ENCODE results near the gene APOF.
A peak's percentile ranks its signal among the peaks of the same experiment; 100 is the strongest.
"Not testable (repeated sequence)": the region's sequence is repeated elsewhere in the genome, so short reads cannot be mapped to it uniquely, and the experiment has no call there.

Gene APOF

GRCh38 chr12:56361487-56362129 lies 1.0 kb downstream of the APOF start:
- TF ChIP-seq CTCF (IDR thresholded peaks at IDR 0.05; ENCODE audit: borderline replicate concordance, insufficient read depth, low read depth, low read length): no peak
- no peak overlapping the region for H3K4me3 ChIP-seq (ENCODE audit: low read depth, low read length)

GRCh38 chr12:56359851-56360767 lies 2.5 kb downstream of the APOF start, which contains the start of gene STAT2:
STAT2 (minus strand) TSS chr12:56360107; CDS start chr12:56356571, 3,536 bp downstream.
- peak within 1 kb of the TSS; percentile 88 for H3K4me3 ChIP-seq (ENCODE audit: low read depth, low read length)
- no peak for TF ChIP-seq CTCF (IDR thresholded peaks at IDR 0.05; ENCODE audit: borderline replicate concordance, insufficient read depth, low read depth, low read length)

GRCh38 chr12:56358836-56359532 lies 3.7 kb downstream of the APOF start:
- no peak for TF ChIP-seq CTCF (IDR thresholded peaks at IDR 0.05; ENCODE audit: borderline replicate concordance, insufficient read depth, low read depth, low read length)
- peak overlapping the region; percentile 88 for H3K4me3 ChIP-seq (ENCODE audit: low read depth, low read length)

GRCh38 chr12:56351325-56351724 lies 11.3 kb downstream of the APOF start:
- H3K4me3 ChIP-seq (ENCODE audit: low read depth, low read length): no peak overlapping the region
- TF ChIP-seq CTCF (IDR thresholded peaks at IDR 0.05; ENCODE audit: borderline replicate concordance, insufficient read depth, low read depth, low read length): no peak

- TF ChIP-seq CTCF (IDR thresholded peaks at IDR 0.05; ENCODE audit: borderline replicate concordance, insufficient read depth, low read depth, low read length): no peak
- H3K4me3 ChIP-seq (ENCODE audit: low read depth, low read length): no peak overlapping the region
Observed at GRCh38 chr12:56350662-56351061, 12.0 kb downstream of the APOF start.

GRCh38 chr12:56348776-56349175 lies 13.9 kb downstream of the APOF start:
- no peak for TF ChIP-seq CTCF (IDR thresholded peaks at IDR 0.05; ENCODE audit: borderline replicate concordance, insufficient read depth, low read depth, low read length)

GRCh38 chr12:56347255-56347654 lies 15.4 kb downstream of the APOF start:
- not testable (repeated sequence) for H3K4me3 ChIP-seq (ENCODE audit: low read depth, low read length)

More at GRCh38 chr12:56348776-56349175, 13.9 kb downstream of the APOF start:
- no peak overlapping the region for H3K4me3 ChIP-seq (ENCODE audit: low read depth, low read length)

Data from GM12875 (cell line).